GM12878 (cell line): ENCODE data around the gene RAB30. TPM values are rescaled to one million over a fixed set of nuclear protein-coding genes. Genes with fewer than 3 reads are reported as not detected.

Source experiments
- ATAC-seq: fragments of 200-7000 bp; cut with Tn5 transposase; 3 replicates; pipeline ENCODE4 v1.9.1; 2020; ENCODE audit warnings: mild to moderate bottlenecking, moderate library complexity
- BruUV-seq: library from RNA; stranded (reverse); fragments of 400-500 nt; replicated peaks from 2 replicates; lab custom pipeline; 2021; lab: Mats Ljungman, UMichigan
- CTCF ChIA-PET: fragments of 300-600 bp; sonication (Branson Sonifier 250); formaldehyde crosslinking; extraction: SDS; loops from one replicate; lab custom pipeline; 2021; ENCODE audit warnings: inconsistent platforms; lab: Yijun Ruan, JAX
- POLR2A ChIA-PET: fragments of 350-600 bp; formaldehyde crosslinking; extraction: SDS; loops from one replicate; lab custom pipeline; 2021; ENCODE audit warnings: inconsistent platforms; lab: Charles Lee
- RAD21 ChIA-PET: fragments of 300-600 bp; sonication (Branson Sonifier 250); formaldehyde crosslinking; loops from one replicate; lab custom pipeline; 2023; ENCODE audit warnings: antibody characterized with exemption; ENCODE audit not compliant: unreplicated experiment; lab: Charles Lee
- SMC1A ChIA-PET: fragments of 300-600 bp; sonication (Branson Sonifier 250); formaldehyde crosslinking; loops from one replicate; lab custom pipeline; 2023; ENCODE audit not compliant: unreplicated experiment, uncharacterized antibody; lab: Charles Lee
- DNase-seq: peaks from one replicate; pipeline ENCODE4 v3.0.0-alpha.2; 2011; ENCODE audit warnings: low read depth, low spot score
- FAIRE-seq: peaks from 3 replicates; lab custom pipeline; 2011; peaks lifted over from hg19 to GRCh38; lab: Jason Lieb, UNC
- H2AFZ ChIP-seq: 2 replicates; pipeline ENCODE4 v1.6.0; 2011; ENCODE audit warnings: low read depth, low read length, control low read depth; ENCODE audit not compliant: control insufficient read depth
- H3K27ac ChIP-seq: 2 replicates; pipeline ENCODE4 v1.5.1; 2011; ENCODE audit warnings: control low read depth; ENCODE audit not compliant: control insufficient read depth, insufficient read depth
- H3K27me3 ChIP-seq, 2 experiments: replicated peaks in 1 of 2; 2 replicates each; pipeline versions ENCODE4 v1.6.0 to v1.6.1; 2011; ENCODE audit warnings: low read length in 1 of 2; ENCODE audit not compliant: control insufficient read depth in 2 of 2, insufficient read depth in 2 of 2
- H3K36me3 ChIP-seq, 2 experiments: 2 replicates each; pipeline ENCODE4 v1.5.1; 2011; ENCODE audit warnings: low read length in 1 of 2; ENCODE audit not compliant: control insufficient read depth in 2 of 2, insufficient read depth in 2 of 2
- H3K4me1 ChIP-seq: 2 replicates; pipeline ENCODE4 v1.6.1; 2011; ENCODE audit warnings: mild to moderate bottlenecking, low read length, moderate library complexity, mixed read lengths; ENCODE audit not compliant: control insufficient read depth, insufficient read depth
- H3K4me2 ChIP-seq: 2 replicates; pipeline ENCODE4 v1.6.0; 2011; ENCODE audit warnings: control low read depth; ENCODE audit not compliant: control insufficient read depth, insufficient read depth
- H3K4me3 ChIP-seq: fragments of 200-600 bp; sonication (generic); 2 replicates; pipeline ENCODE4 v1.5.1; 2016
- H3K79me2 ChIP-seq: 2 replicates; pipeline ENCODE4 v1.6.0; 2011; ENCODE audit warnings: low read length; ENCODE audit not compliant: control insufficient read depth, insufficient read depth
- H3K9ac ChIP-seq: 2 replicates; pipeline ENCODE4 v1.8.0; 2011; ENCODE audit warnings: low read length, control low read depth, mixed read lengths; ENCODE audit not compliant: control insufficient read depth, insufficient read depth
- H3K9me3 ChIP-seq: replicated peaks from 3 replicates; pipeline ENCODE4 v1.5.1; 2011; ENCODE audit warnings: mild to moderate bottlenecking, low read length; ENCODE audit not compliant: control insufficient read depth, insufficient read depth
- H4K20me1 ChIP-seq: 2 replicates; pipeline ENCODE4 v1.6.0; 2011; ENCODE audit not compliant: control insufficient read depth, insufficient read depth
- ASH2L ChIP-seq: fragments of 300-600, 200-600 bp; sonication (generic); IDR thresholded peaks from 2 replicates; pipeline ENCODE4 v1.6.1; 2017; ENCODE audit warnings: low read depth, mild to moderate bottlenecking, borderline replicate concordance
- ATF7 ChIP-seq: fragments of 450-650 bp; IDR thresholded peaks from 2 replicates; pipeline ENCODE4 v1.6.1; 2016; ENCODE audit warnings: low read depth, mild to moderate bottlenecking
- HDAC6 ChIP-seq: fragments of 200-600 bp; sonication (generic); IDR thresholded peaks from one replicate; pipeline ENCODE4 v1.8.0; 2017; ENCODE audit warnings: antibody characterized with exemption; ENCODE audit not compliant: unreplicated experiment
- RUNX3 ChIP-seq: IDR thresholded peaks from 2 replicates; pipeline ENCODE4 v1.6.1; 2012; ENCODE audit warnings: low read length, inconsistent platforms
- SPI1 ChIP-seq: IDR thresholded peaks from 2 replicates; pipeline ENCODE4 v1.6.1; 2011; ENCODE audit warnings: low read depth, mild to moderate bottlenecking, low read length, moderate library complexity, borderline replicate concordance; ENCODE audit not compliant: insufficient read depth
- ZZZ3 ChIP-seq: IDR thresholded peaks from 2 replicates; pipeline ENCODE4 v1.6.1; 2011; ENCODE audit warnings: low read depth; ENCODE audit not compliant: control insufficient read depth, insufficient read length
- WGBS: methylation state at CpG from one replicate; pipeline ENCODE4 v1.1.6; 2016; ENCODE audit warnings: low lambda C conversion rate; ENCODE audit not compliant: insufficient replicate concordance, insufficient coverage; ENCODE audit errors: missing lambda C conversion rate; 5-methylcytosine and 5-hydroxymethylcytosine counted together
- in situ Hi-C: fragments of 300-500 bp; cut with MboI; formaldehyde crosslinking; loops from 9 replicates; pipeline ENCODE4 v1.14.3; 2018; ENCODE audit warnings: mixed read lengths
- intact Hi-C: fragments of 100-400 bp; cut with micrococcal nuclease; formaldehyde crosslinking; loops from one replicate; pipeline ENCODE4 v1.14.2; 2022; ENCODE audit not compliant: unreplicated experiment
- polyA plus RNA-seq, 11 experiments: library from polyadenylated mRNA; depleted of rRNA in 4 of 11; unstranded in 6 of 11; stranded (reverse) in 5 of 11; fragments of >200 nt; fragmentation: Nextera tagmentation in 4 of 11; fragmentation: Illumina TruSeq in 1 of 11; extraction: Ambion mirVana in 4 of 11; extraction: Trizol in 1 of 11; gene quantifications; 1 replicate in 1 of 11; 2 replicates in 10 of 11; pipeline versions ENCODE4 v1.2.1 to v1.2.3, GENCODE V29; 2011 to 2016; ENCODE audit warnings: inconsistent platforms in 2 of 11, missing spikeins in 2 of 11, low read depth in 1 of 11
- total RNA-seq, 4 experiments: library from RNA; depleted of rRNA in 3 of 4; stranded (reverse); fragments of >200 nt in 3 of 4; fragmentation: Illumina TruSeq in 1 of 4; extraction: Trizol in 1 of 4; gene quantifications; 2 replicates each; pipeline versions ENCODE4 v1.2.1 to v1.2.3, GENCODE V29; 2013 to 2021
- TF ChIP-seq, protein P1 (sequence below): fragments of 450-650 bp; IDR thresholded peaks from 2 replicates; pipeline ENCODE4 v1.6.1; 2016; ENCODE audit warnings: mild to moderate bottlenecking

RAB30 gene
- total and polyA plus RNA-seq, 10 of the 15 experiments (the other 5 are each of a cell fraction or from before 2014, with no cell fraction given): 9.8 to 26.7 (median 19.2) TPM

DNA sequence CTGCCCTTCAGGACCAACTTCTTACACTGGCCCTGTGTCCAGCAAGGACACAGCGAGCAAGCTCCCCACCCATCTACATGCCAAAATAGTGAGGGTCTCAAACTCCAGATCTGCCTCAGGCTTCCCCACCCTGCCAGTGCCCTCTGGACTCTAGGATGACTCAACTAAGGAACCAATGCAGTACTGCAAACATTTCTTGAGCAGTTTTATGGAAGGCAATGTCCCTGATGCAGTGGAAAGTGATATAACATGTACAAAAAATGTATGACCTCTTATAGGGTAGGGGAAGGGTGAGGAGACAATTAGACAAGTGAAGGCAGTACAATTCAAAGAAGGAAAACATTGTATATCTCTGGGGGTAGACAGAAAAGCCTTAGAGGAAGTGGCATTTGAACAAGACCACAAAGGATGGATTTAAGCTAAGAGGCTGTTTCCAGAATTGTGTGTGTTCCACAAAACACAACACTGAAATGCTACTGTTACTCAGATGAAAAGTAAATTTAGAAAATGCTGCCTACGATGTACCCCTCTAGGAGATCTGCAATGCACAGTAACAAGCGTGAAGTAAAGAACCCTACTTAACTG, 47.3 kb downstream of the RAB30 start:
- in situ Hi-C loops: no loop called here
- Histone ChIP-seq H3K27me3 (no peaks in the 10 kb centered on the region), H3K4me1 (peaks cover 16% of the 10 kb centered on the region), H3K4me2 (peak overlapping the region; percentile 7; the same call in 1 of the 2 replicates), H3K4me3 (no peak overlapping the region), H4K20me1 (no peaks in the 10 kb centered on the region), H2AFZ (no peak overlapping the region), H3K36me3 (peaks cover 3% of the 10 kb centered on the region in 2 experiments; a peak in 3 of 4 replicates), H3K27ac (no peak overlapping the region)
- ChIA-PET RAD21 (interaction anchor here (1.0 kb wide), 1 partner anchor 18 kb away, joined by 3 read pairs; no protein-coding TSS in a partner anchor), CTCF (interaction anchor here (0.7 kb wide), 1 partner anchor 98 kb away, joined by 3 read pairs; no protein-coding TSS in a partner anchor)
- no TSS peak for BruUV-seq
- peak; percentile 41; the same call in 1 of the 2 replicates for TF ChIP-seq SPI1
- no peak for TF ChIP-seq ASH2L
- TF ChIP-seq, protein P1, sequence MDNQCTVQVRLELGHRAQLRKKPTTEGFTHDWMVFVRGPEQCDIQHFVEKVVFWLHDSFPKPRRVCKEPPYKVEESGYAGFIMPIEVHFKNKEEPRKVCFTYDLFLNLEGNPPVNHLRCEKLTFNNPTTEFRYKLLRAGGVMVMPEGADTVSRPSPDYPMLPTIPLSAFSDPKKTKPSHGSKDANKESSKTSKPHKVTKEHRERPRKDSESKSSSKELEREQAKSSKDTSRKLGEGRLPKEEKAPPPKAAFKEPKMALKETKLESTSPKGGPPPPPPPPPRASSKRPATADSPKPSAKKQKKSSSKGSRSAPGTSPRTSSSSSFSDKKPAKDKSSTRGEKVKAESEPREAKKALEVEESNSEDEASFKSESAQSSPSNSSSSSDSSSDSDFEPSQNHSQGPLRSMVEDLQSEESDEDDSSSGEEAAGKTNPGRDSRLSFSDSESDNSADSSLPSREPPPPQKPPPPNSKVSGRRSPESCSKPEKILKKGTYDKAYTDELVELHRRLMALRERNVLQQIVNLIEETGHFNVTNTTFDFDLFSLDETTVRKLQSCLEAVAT: no peak
- TF ChIP-seq ATF7: no peak
- no peak for TF ChIP-seq ZZZ3
- no peak for TF ChIP-seq HDAC6
- TF ChIP-seq RUNX3: peak; percentile 26
- TF ChIP-seq, all 136 proteins: peak for 2
- Histone ChIP-seq H3K9me3 (no peaks in the 10 kb centered on the region; the same call in 2 of the 3 replicates), H3K9ac (no peak overlapping the region), H3K79me2 (no peaks in the 10 kb centered on the region; the same call in none of the 2 replicates)
- DNase-seq (no peak), ATAC-seq (peak; percentile 44), FAIRE-seq (peak; percentile 73)
- SMC1A ChIA-PET: interaction anchor here (0.8 to 3.2 kb wide), 6 partner anchors 11 to 38 kb away, joined by 3 to 22 read pairs (median 4); no protein-coding TSS in a partner anchor
- 70% methylated on average over 3 of the region's 3 CpGs for WGBS
- POLR2A ChIA-PET: interaction anchor here (1.7 kb wide), 2 partner anchors 10 to 21 kb away, joined by 5 read pairs; no protein-coding TSS in a partner anchor
- intact Hi-C loops: no loop called here
